ENCODE data around the gene ZNF646. TPM values are rescaled to one million over a fixed set of nuclear protein-coding genes. Genes with fewer than 3 reads are reported as not detected.
A peak's percentile ranks its signal among the peaks of the same experiment; 100 is the strongest.

ZNF646 gene
- total and polyA plus RNA-seq, 2 of the 13 experiments (the other 11 are each of a cell fraction or from before 2014, with no cell fraction given): 3.4 to 10.9 TPM

GRCh38 chr16:31108035-31108793 is 34.0 kb downstream of the ZNF646 start, which contains the start of gene BCKDK (continued):
- TF ChIP-seq EP300 (IDR thresholded peaks at IDR 0.05; ENCODE audit: low read depth in 2 of 2, low read length in 2 of 2) (no peak), EP300 (CRISPR knock-in tag; IDR thresholded peaks at IDR 0.05; ENCODE audit: borderline replicate concordance) (no peak; the same call in 1 of the 2 replicates), DBP (CRISPR knock-in tag; IDR thresholded peaks at IDR 0.05; ENCODE audit: not compliant biosample characterization) (peak; percentile 69), DZIP1 (CRISPR knock-in tag; IDR thresholded peaks at IDR 0.05) (peak; percentile 83; the same call in 1 of the 2 replicates), ZNF205 (CRISPR knock-in tag; IDR thresholded peaks at IDR 0.05) (peak; percentile 27; the same call in 1 of the 2 replicates), ZNF703 (CRISPR knock-in tag; IDR thresholded peaks at IDR 0.05; ENCODE audit: borderline replicate concordance) (peak; percentile 83), ZNF572 (CRISPR knock-in tag; IDR thresholded peaks at IDR 0.05) (no peak), DNMT1 (CRISPR knock-in tag; IDR thresholded peaks at IDR 0.05) (peak; percentile 59; the same call in 1 of the 2 replicates), ZNF652 (CRISPR knock-in tag; IDR thresholded peaks at IDR 0.05; ENCODE audit: borderline replicate concordance, low read depth) (no peak; the same call in 1 of the 2 replicates), KDM3A (CRISPR knock-in tag; IDR thresholded peaks at IDR 0.05; ENCODE audit: low read depth) (peak; percentile 81), SMYD3 (CRISPR knock-in tag; IDR thresholded peaks at IDR 0.05) (0 out of 2 replicates have a peak, but pooled peaks have one; percentile 16), ARNT2 (CRISPR knock-in tag; IDR thresholded peaks at IDR 0.05; ENCODE audit: low read depth) (peak; percentile 67), TP53 (CRISPR knock-in tag; conservative IDR thresholded peaks at IDR 0.05) (no peak), ZC3H13 (CRISPR knock-in tag; IDR thresholded peaks at IDR 0.05) (peak; percentile 89; the same call in 1 of the 2 replicates), MEIS1 (CRISPR knock-in tag; IDR thresholded peaks at IDR 0.05; ENCODE audit: borderline replicate concordance) (no peak), ZNF780A (CRISPR knock-in tag; IDR thresholded peaks at IDR 0.05) (no peak), ZNF768 (CRISPR knock-in tag; IDR thresholded peaks at IDR 0.05) (peak; percentile 72; the same call in 1 of the 2 replicates), ZNF747 (CRISPR knock-in tag; IDR thresholded peaks at IDR 0.05; ENCODE audit: borderline replicate concordance) (peak; percentile 72; the same call in 1 of the 2 replicates), POLR2AphosphoS5 (IDR thresholded peaks at IDR 0.05; ENCODE audit: low read depth, low read length) (peak; percentile 71), NR2F1 (CRISPR knock-in tag; IDR thresholded peaks at IDR 0.05) (no peak)
- TF ChIP-seq, protein P1, sequence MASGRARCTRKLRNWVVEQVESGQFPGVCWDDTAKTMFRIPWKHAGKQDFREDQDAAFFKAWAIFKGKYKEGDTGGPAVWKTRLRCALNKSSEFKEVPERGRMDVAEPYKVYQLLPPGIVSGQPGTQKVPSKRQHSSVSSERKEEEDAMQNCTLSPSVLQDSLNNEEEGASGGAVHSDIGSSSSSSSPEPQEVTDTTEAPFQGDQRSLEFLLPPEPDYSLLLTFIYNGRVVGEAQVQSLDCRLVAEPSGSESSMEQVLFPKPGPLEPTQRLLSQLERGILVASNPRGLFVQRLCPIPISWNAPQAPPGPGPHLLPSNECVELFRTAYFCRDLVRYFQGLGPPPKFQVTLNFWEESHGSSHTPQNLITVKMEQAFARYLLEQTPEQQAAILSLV (CRISPR knock-in tag; IDR thresholded peaks at IDR 0.05; ENCODE audit: borderline replicate concordance): peak; percentile 91; the same call in 1 of the 2 replicates
- TF ChIP-seq, protein P2, sequence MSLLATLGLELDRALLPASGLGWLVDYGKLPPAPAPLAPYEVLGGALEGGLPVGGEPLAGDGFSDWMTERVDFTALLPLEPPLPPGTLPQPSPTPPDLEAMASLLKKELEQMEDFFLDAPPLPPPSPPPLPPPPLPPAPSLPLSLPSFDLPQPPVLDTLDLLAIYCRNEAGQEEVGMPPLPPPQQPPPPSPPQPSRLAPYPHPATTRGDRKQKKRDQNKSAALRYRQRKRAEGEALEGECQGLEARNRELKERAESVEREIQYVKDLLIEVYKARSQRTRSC (CRISPR knock-in tag; IDR thresholded peaks at IDR 0.05; ENCODE audit: low read depth): no peak
